UCSD-AML1 (cell line): ENCODE measurements around the gene C4orf51.
"Not testable (repeated sequence)": the region's sequence is repeated elsewhere in the genome, so short reads cannot be mapped to it uniquely, and the experiment has no call there.

ENCODE experiments used
- DNase-seq: peaks from one replicate; lab custom pipeline; 2025; ENCODE audit not compliant: unreplicated experiment; lab: John Stamatoyannopoulos, UW

C4orf51 gene

DNA sequence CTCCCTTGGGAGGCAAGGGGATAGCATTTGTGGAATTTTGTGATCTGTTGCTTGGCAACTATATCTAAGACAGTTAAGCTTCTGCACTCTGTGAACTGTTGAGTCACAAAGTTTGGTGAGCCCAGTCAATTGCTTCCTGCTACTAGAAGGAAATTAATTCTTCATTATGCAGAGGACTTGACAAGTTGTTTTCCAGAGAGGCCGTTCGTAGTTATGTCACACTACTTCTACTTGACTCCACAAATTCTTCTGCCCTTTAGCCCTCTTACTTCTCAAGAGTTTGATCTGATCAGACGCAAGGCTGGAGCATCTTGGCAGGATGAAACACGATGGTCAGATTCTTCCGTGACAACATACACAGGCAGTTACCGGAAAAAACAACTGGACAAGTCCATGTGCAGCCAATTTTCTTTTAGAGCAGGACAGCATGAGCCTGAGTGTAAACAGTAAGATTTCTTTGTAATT, at the start of gene C4orf51:
Gene C4orf51 (plus strand): TSS at position 156 of the 465 bp plus-strand sequence. CDS start 58 bp downstream, at position 214.
- no peak for DNase-seq

GRCh38 chr4:145635117-145635516, 44.8 kb upstream of the C4orf51 start:
- no peak for DNase-seq

GRCh38 chr4:145635630-145636029, 44.3 kb upstream of the C4orf51 start:
- DNase-seq = no peak

- DNase-seq = no peak
Measured at GRCh38 chr4:145639186-145639698, 40.7 kb upstream of the C4orf51 start.

- DNase-seq = not testable (repeated sequence)
Measured at GRCh38 chr4:145640236-145640635, 39.7 kb upstream of the C4orf51 start.

DNA sequence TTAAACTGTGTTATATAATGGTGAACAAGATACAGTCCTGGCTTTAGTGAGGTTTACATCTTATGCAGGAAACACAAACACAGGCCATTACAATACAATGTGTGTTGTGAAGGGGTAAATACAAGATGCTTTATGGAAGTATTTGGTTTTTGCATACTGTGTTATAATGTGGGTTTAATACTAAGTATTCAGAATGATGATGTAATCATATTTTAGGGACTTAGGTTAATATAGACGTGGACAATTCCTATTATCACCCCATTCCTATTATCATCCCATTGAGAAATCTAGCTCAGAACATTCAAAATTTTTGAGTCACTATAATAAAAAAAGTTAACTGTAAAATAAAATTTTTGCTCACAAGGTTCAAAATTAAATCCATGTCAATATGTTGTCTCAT, 36.7 kb upstream of the C4orf51 start:
- no peak for DNase-seq

DNA sequence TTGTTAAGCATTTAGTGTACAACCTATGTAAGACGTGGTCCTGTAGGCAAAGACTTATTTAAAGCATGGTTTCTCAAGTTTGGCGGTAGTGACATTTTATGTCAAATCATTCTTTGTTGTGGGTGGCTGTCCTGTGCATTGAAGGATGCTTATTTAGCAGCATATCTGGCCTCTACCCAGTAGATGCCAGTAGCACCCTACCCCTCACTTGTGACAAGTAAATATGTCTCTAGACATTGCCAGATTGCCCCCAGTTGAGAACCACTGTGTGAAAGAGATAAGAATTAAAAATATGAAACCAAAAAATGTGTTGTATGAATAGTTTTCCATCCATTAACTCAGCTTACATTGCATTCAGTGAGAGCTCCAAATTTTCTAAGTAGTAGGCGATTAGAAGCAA, 35.2 kb upstream of the C4orf51 start:
- no peak for DNase-seq

GRCh38 chr4:145656156-145656555, 23.8 kb upstream of the C4orf51 start:
- no peak for DNase-seq

DNA sequence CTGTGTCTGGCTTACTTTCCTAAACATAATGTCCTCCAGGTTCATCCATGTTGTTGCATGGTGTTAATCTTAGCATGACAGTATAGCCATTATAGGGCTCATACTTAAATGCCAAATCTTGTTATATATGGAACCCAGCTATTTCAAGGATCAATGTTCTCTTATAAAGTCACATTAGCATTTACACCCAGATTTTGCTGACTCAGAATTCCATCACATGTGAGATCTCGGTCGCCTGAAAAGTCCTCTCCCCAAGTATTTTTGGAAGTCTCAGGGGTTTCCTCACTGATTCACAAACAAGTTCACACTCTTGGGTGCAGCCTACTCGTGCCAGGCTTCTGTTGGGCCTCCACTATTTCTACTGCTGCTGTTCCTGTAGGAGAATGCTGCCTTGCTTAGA, 19.9 kb upstream of the C4orf51 start:
- DNase-seq = no peak

DNA sequence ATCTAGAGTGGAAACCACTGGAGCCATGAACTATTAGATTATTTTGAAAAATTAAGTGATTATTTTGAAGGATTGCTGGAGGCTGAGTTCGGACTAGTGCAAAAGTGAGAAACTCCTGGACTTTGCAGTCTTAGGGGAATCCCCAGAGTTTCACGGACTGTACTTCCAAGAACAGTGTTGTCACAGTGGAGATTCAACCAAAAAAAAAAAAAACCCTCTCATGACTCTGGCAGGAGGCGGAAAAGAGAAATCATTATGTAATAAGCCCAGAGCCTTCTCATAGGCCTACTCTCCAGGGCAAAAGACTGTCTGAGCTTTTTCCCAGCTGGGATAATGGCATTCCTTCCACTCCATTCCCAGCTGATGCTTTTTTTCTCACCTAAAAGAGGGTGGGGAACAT, 16.8 kb upstream of the C4orf51 start:
- no peak for DNase-seq

DNA sequence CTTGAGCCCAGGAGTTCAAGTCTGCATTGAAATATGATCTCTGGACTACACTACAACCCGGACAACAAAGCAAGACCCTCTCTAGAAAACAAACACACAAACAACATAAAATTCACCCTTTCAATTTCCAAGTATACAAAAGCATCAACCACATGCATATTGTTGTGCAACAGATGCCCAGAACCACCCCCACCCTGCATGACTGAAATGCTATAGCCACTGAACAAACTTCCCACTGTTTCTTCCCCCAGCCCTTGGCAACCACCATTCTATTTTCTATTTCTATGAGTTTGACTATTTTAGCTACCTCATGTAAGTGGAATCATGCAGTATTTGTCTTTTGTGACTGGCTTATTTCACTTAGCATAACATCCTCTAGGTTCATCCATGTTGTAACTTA, 14.2 kb upstream of the C4orf51 start:
- DNase-seq = no peak

GRCh38 chr4:145670422-145670821, 9.5 kb upstream of the C4orf51 start:
- no peak for DNase-seq

DNA sequence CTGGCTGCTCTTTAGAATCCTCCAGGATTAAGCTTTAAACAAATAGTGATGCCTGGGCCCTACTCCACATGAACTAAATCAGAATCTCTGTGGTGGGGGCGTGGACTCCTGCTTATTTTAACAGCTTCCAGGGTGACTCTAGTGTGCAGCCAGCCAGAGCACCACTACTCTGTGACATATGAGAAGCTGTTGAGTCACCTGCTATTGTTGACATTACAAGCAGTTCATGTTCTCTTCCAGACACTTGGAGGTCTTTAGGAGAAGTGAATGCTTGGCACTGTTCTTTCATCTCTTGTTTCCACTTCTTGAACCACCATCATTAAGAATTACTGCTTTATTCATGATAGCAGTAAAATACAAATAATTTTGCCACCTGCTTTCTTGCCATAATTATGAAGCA, 426 bp upstream of the C4orf51 start:
- no peak for DNase-seq

GRCh38 chr4:145680902-145681301, 956 bp downstream of the C4orf51 start:
- DNase-seq = no peak

DNA sequence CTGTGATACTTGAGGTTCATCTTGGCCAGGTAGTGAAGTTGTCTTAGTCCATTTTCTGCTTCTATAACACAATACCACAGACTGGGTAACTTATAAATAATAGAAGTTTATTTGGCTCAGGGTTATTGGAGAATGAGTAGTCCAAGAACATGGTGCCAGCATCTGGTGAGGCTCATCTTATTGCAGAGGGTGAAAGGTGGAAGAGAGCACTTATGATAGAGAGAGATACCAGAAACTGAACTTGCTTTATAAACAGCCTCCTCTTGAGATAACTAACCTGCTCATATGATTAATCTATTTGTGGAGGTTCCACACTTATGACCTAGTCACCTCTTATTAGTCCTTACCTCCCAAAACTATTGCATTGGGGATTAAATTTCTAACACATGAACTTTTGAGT, 1.6 kb downstream of the C4orf51 start:
- no peak for DNase-seq

DNA sequence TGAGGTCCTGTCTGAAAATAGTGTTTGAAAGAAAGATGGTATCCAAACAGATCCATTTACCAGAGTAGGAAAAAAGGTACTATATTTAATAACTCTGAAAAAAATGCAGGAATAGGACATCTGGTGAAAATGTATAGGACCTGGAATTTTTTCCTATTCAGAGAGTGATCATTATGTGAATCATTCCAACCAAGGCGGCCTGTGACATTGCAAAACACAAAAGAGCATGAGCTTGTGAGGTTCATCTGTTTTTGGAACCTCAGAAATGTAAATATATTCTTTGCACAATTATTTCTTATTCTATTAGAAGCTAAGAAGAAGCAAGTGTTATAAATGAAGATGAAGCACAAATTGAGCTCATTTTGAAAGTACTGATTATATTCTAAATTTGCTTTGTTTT, 2.0 kb downstream of the C4orf51 start:
- DNase-seq = no peak

- no peak for DNase-seq
Measured at GRCh38 chr4:145686991-145687390, 7.0 kb downstream of the C4orf51 start.

DNA sequence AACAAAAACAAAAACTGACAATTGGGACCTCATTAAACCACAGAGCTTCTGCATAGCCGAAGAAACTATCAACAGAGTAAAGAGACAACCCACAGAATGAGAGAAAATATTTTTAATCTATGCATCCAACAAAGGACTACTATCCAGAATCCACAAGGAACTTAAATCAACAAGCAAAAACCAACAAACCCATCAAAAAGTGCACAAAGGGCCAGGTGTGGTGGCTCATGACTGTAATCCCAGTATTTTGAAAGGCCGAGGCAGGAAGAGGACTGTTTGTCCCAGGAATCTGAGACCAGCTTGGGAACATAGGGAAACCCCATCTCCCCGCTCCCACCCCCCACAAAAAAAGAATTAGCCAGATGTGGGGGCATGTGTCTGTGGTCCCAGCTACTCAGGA, 10.7 kb downstream of the C4orf51 start:
- DNase-seq = no peak

DNA sequence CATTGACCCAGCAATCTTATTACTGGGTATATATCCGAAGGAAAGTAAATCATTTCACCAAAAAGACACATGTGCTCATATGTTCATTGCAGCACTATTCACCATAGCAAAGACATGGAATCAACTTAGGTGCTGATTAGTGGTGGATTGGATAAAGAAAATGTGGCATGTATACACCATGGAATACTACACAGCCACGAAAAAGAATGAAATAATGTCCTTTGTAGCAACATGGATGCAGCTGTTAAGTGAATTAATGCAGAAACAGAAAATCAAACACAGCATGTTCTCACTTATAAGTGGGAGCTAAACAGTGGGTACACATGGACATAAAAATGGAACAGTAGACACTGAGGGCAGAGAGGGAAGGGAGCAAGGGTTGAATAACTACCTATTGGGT, 11.5 kb downstream of the C4orf51 start:
- not testable (repeated sequence) for DNase-seq

- DNase-seq = no peak
Measured at GRCh38 chr4:145694929-145695328, 15.0 kb downstream of the C4orf51 start.

DNA sequence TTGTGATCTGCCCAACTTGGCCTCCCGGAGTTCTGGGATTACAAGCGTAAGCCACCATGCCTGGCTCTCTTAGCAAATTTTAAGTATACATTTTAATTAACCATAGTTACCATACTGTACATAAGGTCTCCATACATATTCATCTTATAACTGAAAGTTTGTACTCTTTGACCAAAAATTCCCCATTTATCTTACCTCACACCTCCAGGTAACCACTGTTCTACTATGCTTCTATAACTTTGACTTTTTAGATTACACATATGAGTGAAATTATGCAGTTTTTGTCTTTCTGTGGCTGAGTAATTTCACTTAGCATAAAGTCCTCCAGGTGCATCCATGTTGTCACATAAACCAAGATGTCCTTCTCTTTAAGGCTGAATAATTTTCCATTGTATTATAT, 17.4 kb downstream of the C4orf51 start:
- DNase-seq = no peak

GRCh38 chr4:145698507-145698906, 18.6 kb downstream of the C4orf51 start:
- no peak for DNase-seq

DNA sequence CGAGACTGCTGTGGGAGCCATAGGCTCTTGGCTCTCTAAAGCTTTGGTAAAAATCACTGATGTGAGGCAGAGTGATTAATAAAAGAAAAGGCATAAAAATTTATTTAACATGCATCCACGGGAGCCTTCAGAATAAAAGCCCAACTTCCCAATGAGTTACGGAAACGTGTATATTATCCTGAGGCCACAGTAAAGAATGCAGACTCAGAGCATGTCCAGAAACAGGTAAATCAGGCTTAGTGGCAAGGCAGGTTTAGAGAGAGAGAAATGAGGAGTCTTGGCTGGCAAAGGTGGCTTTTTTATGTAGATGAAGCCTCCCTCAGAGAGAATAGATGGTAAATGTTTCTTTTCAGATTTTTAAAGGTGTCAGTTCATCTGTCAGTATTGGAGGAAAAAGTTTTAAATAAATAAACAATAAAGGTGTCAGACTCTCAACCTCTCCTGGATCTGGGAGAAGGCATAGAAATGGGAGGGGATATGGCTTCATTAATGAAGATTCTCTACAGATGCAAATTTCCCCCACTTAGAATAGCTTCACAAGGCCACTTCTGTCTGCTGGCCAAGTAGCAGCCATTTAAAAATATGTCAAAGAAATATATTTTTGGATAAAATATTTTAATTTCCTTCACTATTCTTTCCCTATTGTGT, 24.0 kb downstream of the C4orf51 start:
- no peak for DNase-seq
